Measurements from ENCODE around the gene DENND5A.
"Not testable (repeated sequence)": the region's sequence is repeated elsewhere in the genome, so short reads cannot be mapped to it uniquely, and the experiment has no call there.

Gene DENND5A

DNA sequence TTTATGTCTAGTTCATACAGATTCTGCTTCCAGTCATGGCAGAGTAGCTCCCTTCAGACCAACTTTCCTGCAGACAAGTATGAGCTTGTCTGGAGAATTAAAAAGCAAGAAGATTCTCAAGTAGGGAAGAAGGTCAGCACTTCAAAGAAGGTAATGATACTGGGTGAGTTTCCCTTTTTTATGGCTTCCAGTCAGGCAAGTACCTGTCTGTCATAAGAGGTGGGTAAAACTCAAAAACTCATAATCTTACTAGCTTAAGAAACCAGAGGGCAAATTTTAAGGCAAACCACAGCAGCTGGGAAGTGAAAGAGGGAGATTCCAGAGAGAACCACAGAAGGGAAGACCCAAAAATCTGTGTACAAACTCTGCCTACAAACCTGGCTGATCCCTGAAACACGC lies 54.2 kb downstream of the DENND5A start:
- no peak for DNase-seq (ENCODE audit: low spot score)

DNA sequence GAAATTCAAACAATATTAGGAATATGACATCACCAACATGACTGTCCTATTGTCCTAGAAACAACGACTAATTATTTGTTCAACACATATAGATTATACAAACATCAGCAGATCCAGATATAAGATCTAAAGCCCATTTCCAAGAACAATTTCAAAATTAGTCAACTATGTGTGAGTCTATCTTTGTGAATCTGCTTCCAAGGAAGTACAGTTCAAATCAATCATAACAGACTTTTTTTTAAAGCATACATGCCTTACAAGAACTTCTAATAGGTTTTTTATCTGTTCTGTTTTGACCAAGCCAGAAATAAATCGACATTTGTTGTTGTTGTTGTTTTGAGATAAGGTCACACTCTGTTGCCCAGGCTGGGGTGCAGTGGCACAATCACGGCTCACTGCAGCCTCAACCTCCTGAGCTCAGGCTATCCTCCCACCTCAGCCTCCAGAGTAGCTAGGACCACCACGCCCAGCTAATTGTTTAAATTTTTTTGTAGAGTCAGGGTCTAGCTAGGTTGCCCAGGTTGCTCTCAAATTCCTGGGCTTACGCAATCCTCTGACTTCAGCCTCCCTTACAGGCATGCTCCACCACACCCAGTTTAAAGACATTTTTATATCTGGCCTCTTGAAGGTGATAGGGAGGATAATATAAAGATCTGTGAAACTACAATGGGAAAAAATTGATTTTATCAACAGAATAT lies 54.8 kb downstream of the DENND5A start:
- no peak for DNase-seq (ENCODE audit: low spot score)

DNA sequence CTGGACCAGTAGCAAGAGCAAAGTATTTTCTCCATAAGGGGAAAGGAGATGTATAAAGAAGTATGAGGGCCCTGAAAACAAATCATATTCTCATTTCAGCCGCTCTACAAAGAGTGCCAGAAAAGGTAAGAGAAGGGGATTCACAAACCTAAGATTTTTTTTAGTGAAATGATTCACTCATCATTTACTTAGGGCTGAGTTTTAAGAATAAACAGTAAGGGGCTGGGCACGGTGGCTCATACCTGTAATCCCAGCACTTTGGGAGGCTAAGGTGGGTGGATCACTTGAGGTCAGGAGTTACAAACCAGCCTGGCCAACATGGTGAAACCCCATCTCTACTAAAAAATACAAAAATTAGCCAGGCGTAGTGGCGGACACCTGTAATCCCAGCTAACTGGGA lies 55.5 kb downstream of the DENND5A start:
- DNase-seq (ENCODE audit: low spot score) = not testable (repeated sequence)

DNA sequence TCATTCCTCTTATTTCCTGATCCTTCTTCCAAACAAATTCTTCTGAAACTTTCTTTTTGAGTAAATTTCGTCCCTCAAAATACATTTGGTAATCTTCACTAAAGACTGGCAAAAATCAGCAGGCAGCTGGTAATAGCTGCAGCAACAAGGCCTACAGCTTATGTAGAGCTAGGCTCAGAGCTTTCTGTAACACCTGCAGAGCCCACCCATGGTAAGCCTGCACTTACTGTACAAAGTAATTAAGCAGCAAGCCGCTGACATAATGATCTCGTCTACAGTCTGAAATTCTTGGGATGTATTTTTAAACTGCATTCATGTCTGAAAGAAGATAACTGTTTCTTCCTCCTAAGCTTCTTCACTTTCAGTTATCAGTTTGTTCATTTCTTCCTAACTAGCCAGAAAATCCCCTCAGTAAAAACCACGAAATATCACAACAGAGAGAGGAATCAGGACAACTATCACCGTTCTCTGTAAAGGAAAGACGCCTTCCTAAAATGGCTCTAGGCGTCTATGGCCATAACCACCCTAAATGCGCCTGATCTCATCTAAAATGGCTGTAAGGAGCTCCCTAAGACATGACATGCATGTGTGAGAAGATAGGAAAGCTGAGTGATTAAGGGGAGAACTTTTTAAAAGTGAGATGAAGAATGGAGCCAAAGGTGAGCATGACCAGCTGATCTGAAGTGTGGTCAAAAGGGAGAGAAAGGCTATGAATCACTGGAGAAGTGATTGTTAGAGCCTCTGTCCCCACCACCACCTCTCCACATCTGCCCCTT lies 56.2 kb downstream of the DENND5A start:
- DNase-seq (ENCODE audit: low spot score) = no peak

- no peak for DNase-seq (ENCODE audit: low spot score)
These were observed 57.9 kb downstream of the DENND5A start for GRCh38 chr11:9207229-9207628.

DNA sequence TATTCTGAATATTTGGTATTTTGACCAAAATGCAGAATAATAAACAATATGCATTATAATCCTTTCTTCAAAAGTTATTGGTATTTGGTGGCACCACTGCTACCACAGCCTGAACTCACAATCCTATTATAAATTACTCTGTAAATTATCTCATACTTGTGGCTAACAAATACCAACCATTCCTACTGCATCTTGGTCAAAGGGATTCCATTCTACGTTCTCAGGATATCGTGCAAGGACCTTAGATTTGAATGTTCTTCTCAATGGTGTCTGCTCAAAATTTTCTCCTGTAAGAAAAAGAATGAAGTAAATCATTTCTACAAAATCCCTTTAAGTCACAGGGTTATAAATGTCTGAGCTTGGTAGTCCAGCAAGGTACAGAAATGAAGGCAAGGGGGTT lies 58.7 kb downstream of the DENND5A start:
- no peak for DNase-seq (ENCODE audit: low spot score)

DNA sequence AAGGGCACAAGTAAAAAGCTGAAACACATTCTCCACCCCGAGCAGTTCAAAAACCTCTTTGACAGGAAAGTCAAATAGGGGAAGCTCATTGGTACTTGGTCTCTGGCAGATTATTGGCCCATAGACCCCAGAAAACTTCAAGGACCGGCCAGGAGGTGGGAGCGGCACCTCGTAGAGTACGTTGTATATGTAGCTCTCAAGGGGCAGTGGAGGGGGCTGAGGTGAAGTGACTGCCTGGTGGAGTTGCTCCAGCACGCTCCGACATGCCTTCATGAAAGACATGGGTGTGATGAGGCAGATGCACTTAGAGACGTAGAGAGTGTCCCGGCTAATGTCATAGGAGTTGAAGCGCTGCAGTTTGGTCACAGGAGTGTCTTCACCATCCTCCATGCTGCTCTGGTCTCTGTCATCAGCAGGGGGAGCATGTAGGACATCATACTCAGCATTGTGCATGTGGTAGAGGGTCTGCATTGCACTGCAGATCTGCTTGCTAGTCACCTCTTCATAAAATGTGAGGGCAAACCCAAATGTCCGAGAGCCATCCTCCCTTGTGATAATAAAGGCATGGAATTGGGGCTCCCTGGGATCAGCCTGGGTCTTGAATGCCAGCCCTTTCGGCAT lies 61.3 kb downstream of the DENND5A start:
- no peak for DNase-seq (ENCODE audit: low spot score)

- DNase-seq (ENCODE audit: low spot score) = no peak
These were observed 63.6 kb downstream of the DENND5A start for GRCh38 chr11:9201372-9202162.

DNA sequence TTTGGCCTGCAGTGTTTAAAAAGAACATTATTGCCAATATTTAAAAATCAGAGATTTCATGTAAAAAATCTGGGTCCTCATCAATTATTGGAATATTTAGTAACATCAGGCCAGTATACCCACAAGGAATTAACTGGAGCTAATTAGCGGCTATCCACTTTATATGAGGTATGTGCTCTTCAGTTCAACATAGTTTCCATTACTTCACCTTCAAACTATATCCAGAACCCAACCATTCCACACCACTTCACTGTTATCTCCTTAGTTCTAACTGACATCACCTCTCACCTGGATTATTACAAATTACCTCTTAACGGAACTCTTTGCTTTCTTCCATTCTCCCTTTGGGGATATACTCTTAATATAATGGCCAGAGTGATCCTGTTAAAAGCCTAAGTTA lies 64.7 kb downstream of the DENND5A start:
- DNase-seq (ENCODE audit: low spot score) = no peak

DNA sequence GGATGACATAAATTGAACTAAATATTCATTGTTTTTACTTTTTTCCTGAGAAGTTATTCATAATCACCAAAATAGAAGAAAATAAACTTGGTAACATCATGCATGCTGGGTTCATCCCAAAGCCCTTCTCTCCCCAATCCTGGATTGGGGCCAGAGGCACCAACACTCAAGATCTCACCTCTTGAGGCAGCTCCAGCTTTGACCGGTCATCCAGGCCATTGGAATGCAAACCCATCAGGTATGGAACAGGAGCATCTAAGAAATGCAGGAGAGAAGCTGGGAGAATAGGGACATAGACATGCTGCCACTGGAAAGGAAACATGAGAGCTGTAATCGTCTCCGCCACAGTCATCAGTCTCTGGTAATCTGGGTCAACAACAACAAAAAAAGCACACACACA lies 71.8 kb downstream of the DENND5A start:
- no peak for DNase-seq (ENCODE audit: low spot score)

- DNase-seq (ENCODE audit: low spot score) = no peak
These were observed 72.6 kb downstream of the DENND5A start for GRCh38 chr11:9192561-9192960.

DNA sequence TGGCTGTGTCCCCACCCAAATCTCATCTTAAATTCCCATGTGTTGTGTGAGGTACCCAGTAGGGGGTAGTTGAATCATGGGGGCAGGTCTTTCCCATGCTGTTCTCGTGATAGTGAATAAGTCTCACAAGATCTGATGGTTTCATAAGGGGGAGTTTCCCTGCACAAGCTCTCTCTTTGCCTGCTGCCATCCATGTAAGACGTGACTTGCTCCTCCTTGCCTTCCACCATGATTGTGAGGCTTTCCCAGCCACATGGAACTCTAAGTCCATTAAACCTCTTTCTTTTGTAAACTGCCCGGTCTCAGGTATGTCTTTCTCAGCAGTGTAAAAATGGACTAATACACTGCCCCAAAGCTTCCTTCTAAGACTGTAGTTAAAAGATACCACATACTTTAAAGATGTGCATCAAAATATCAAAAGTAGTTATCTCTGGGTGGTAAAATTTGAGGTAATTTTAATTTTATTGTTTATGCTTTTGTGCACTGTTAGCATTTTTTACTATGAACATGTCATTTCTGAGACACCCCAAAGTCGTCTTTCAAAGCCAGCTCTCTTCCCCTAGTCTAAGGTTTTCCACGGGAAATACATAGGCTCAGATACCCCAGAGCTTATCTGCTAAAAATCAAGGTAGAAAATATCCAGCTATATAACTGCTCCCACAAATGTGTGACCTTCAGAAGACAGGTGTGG lies 74.7 kb downstream of the DENND5A start:
- not testable (repeated sequence) for DNase-seq (ENCODE audit: low spot score)

- not testable (repeated sequence) for DNase-seq (ENCODE audit: low spot score)
These were observed 76.3 kb downstream of the DENND5A start for GRCh38 chr11:9188860-9189259.

- DNase-seq (ENCODE audit: low spot score) = no peak
These were observed 77.5 kb downstream of the DENND5A start for GRCh38 chr11:9187616-9188015.

DNA sequence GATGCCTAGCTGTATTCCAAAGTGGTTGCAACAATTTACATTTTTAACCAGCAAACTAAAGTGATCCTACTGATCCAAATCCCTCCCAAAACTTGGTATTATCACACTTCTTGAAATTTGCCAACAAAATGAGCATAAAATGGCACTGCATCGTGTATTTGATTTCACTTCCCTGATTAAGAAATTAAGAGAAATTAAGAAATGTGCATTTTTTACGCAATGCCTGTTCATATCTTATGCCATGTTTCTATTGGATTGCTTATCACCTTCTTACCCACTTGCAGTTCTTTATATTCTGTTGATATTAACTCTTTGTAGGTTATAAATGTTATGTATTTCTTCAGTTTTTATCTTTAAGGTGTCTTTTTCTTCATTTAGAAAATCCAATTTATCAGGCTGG lies 80.6 kb downstream of the DENND5A start:
- DNase-seq (ENCODE audit: low spot score) = no peak

GRCh38 chr11:9182180-9182871 lies 82.8 kb downstream of the DENND5A start:
- DNase-seq (ENCODE audit: low spot score) = no peak

GRCh38 chr11:9180784-9181183 lies 84.4 kb downstream of the DENND5A start:
- DNase-seq (ENCODE audit: low spot score) = no peak

- no peak for DNase-seq (ENCODE audit: low spot score)
These were observed 86.0 kb downstream of the DENND5A start for GRCh38 chr11:9179141-9179540.

GRCh38 chr11:9178716-9179115 lies 86.4 kb downstream of the DENND5A start:
- DNase-seq (ENCODE audit: low spot score) = no peak

GRCh38 chr11:9177438-9178091 lies 87.6 kb downstream of the DENND5A start:
- no peak for DNase-seq (ENCODE audit: low spot score)

DNA sequence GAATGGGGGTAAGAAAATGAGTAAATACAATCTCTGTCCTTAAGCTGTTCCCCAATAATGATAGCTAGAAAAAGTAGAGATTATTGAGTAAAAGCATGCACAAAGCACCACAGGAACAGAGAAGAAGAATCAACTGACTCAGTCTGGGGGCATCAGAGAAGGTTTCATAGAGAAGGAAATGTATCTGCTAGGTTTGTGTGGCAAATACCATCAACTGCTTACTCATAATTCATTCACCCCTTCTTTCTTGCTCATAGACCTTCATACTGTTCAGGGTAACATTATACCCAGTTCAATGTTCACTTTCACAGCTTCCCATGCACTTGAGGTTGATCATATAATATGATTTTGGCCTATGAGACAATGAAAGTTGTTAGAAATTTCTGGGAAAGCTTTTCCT lies 88.6 kb downstream of the DENND5A start:
- DNase-seq (ENCODE audit: low spot score) = no peak

Data from hematopoietic multipotent progenitor cell treated with erythropoietin and hydrocortisone succinate and interleukin-3 and kit ligand, for 15 days (in vitro differentiated cells).